Heart right ventricle (tissue), 16 donors: Measurements from ENCODE around the gene GPATCH1. TPM values are rescaled to one million over a fixed set of nuclear protein-coding genes. Genes with fewer than 3 reads are reported as not detected.
A peak's percentile ranks its signal among the peaks of the same experiment; 100 is the strongest.
"Not testable (repeated sequence)": the region's sequence is repeated elsewhere in the genome, so short reads cannot be mapped to it uniquely, and the experiment has no call there.

Experiments
- ATAC-seq, 8 donors: fragments of 200-7000 bp; cut with Tn5 transposase; one replicate each; pipeline ENCODE4 v1.9.1; 2020; ENCODE audit warnings: mild to moderate bottlenecking in 8 of 8, moderate library complexity in 8 of 8, moderate number of reproducible peaks in 1 of 8
- DNase-seq, 2 donors: peaks; one replicate each; pipeline ENCODE4 v3.0.0-alpha.2; 2020
- H3K27ac ChIP-seq, 10 donors: fragments of 200-600 bp; sonication (generic) in 2 of 10; one replicate each; pipeline versions ENCODE4 v1.5.0 to v1.8.0; 2020 to 2022; ENCODE audit warnings: mild to moderate bottlenecking in 3 of 10
- H3K27me3 ChIP-seq, 7 donors: fragments of 200-600 bp; one replicate each; pipeline ENCODE4 v1.8.0; 2021 to 2022; ENCODE audit warnings: mild to moderate bottlenecking in 2 of 7
- H3K36me3 ChIP-seq, 9 donors: fragments of 200-600 bp; sonication (generic) in 1 of 9; one replicate each; pipeline versions ENCODE4 v1.5.0 to v1.8.0; 2020 to 2022; ENCODE audit warnings: mild to moderate bottlenecking in 2 of 9
- H3K4me1 ChIP-seq, 9 donors: fragments of 200-600 bp; sonication (generic) in 1 of 9; one replicate each; pipeline versions ENCODE4 v1.5.0 to v1.8.0; 2020 to 2022; ENCODE audit warnings: mild to moderate bottlenecking in 4 of 9
- H3K4me3 ChIP-seq, 10 donors: fragments of 200-600 bp; sonication (generic) in 2 of 10; one replicate each; pipeline versions ENCODE4 v1.5.0 to v1.8.0; 2020 to 2022; ENCODE audit warnings: mild to moderate bottlenecking in 7 of 10, moderate library complexity in 2 of 10
- H3K9me3 ChIP-seq, 11 donors: fragments of 200-600 bp in 10 of 11; sonication (generic) in 2 of 11; one replicate each; pipeline versions ENCODE4 v1.5.0 to v1.8.0; 2013 to 2022; ENCODE audit warnings: mild to moderate bottlenecking in 2 of 11, control low read depth in 1 of 11, moderate library complexity in 1 of 11
- WGBS, 2 donors: extraction: QIAGEN DNeasy Blood & Tissue Kit; methylation state at CpG; one replicate each; pipeline ENCODE4 v1.1.7; 2013; ENCODE audit warnings: inconsistent platforms in 1 of 2; 5-methylcytosine and 5-hydroxymethylcytosine counted together
- intact Hi-C, 10 donors: fragments of 100-400 bp; cut with DNase I; formaldehyde crosslinking; loops; one replicate each; pipeline versions ENCODE4 v1.11.1 to v1.14.2; 2022
- polyA plus RNA-seq, 2 donors: library from polyadenylated mRNA; stranded (reverse); fragments of 200-250 nt; gene quantifications; one replicate each; pipeline ENCODE4 v1.2.3, GENCODE V29; 2013
- total RNA-seq, 10 donors: library from RNA; stranded (reverse); fragmentation: NEBNext Ultra II Directional in 3 of 10; extraction: Animal tissue kit (Norgen Biotek cat#: 25700) in 3 of 10; gene quantifications; one replicate each; pipeline versions ENCODE4 v1.2.1 to v1.2.4, GENCODE V29; 2021 to 2023
- TF ChIP-seq, protein P1 (sequence below), 9 donors: fragments of 200-600 bp; sonication (generic) in 2 of 9; IDR thresholded peaks; one replicate each; pipeline versions ENCODE4 v1.5.0 to v1.8.0; 2021 to 2022; ENCODE audit warnings: antibody characterized with exemption in 9 of 9, mild to moderate bottlenecking in 5 of 9, moderate library complexity in 1 of 9
- donor health status: Arrhythmogenic right ventricular cardiomyopathy.
- donor health status: ischemic (EF 13 %, LVEDD 7.1; RV severe dilation, severe dysfunction).
- donor health status: healthy with polysubstance abuse.
- donor health status: DM: no; HTN: yes; CAD: no.
- donor health status: DM: no; HTN: no; CAD: no.
- donor health status: ischemic (EF 25% LVEDD 6.9; RV normal size, moderate dysfunction).
- donor health status: ischemic (EF 25% LVEDD 5.7; RV mildly dilated, moderate dysfunction).
- donor health status: healthy.
- donor health status: DM: yes; HTN: yes; CAD: no.
- donor health status: Ischemic cardiomyopathy.
- donor health status: ischemic (EF 35%, LVEDD 5.7; RV mildly dilated, moderate dysfunction).
- donor health status: nonischemic (EF 11% LVEDD 7.7; RV severe dilation, severe dysfunction).
- donor health status: DM: yes; HTN: yes; CAD: no.
- donor health status: PGD.
- donor health status: ischemic (EF 29% LVEDD 5.4; RV normal size, mild dysfunction).
- donor health status: nonischemic (EF 23%, LVEDD 6.1; RV moderate dilation, normal function).

Gene GPATCH1
- total and polyA plus RNA-seq, 12 donors = 3.1 to 7.4 (median 5.1) TPM

DNA sequence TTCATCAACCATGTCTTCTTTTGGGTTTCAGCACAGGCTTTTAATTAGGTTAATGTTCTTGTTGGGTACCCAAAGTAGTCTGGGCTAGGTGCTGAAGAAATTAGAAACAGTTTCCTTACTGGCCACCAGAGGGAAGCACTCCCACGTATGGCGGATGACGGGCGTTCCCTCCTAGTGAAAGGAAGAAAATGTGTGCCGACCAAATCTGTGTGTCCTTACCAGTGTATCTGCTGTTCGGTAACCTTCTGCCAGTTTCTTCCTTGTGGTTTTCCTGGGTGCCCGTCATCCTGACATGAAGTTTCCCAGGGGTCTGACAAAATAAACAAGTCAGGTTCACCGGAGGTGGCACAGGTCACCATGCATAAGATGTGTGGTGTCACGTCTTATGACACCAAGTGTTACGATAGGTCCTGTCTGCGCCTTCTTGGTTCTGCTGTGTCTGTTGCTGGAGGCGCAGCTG lies 45.0 kb downstream of the GPATCH1 start:
- peak in 1 of 2 donors; percentile 32 for DNase-seq
- TF ChIP-seq, protein P1, sequence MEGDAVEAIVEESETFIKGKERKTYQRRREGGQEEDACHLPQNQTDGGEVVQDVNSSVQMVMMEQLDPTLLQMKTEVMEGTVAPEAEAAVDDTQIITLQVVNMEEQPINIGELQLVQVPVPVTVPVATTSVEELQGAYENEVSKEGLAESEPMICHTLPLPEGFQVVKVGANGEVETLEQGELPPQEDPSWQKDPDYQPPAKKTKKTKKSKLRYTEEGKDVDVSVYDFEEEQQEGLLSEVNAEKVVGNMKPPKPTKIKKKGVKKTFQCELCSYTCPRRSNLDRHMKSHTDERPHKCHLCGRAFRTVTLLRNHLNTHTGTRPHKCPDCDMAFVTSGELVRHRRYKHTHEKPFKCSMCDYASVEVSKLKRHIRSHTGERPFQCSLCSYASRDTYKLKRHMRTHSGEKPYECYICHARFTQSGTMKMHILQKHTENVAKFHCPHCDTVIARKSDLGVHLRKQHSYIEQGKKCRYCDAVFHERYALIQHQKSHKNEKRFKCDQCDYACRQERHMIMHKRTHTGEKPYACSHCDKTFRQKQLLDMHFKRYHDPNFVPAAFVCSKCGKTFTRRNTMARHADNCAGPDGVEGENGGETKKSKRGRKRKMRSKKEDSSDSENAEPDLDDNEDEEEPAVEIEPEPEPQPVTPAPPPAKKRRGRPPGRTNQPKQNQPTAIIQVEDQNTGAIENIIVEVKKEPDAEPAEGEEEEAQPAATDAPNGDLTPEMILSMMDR (IDR thresholded peaks at IDR 0.05) = peak; percentile 75 to 89 (median 83)
- H3K27me3 ChIP-seq = no peaks in the 10 kb centered on the region
- no peak overlapping the region for H3K27ac ChIP-seq
- 38 to 40% methylated on average over 12 of the region's 12 CpGs for WGBS, 2 donors
- no peaks in the 10 kb centered on the region for H3K9me3 ChIP-seq
- no peak overlapping the region for H3K4me3 ChIP-seq
- H3K4me1 ChIP-seq = peaks cover 0 to 7% (median 0%) of the 10 kb centered on the region in 9 donors
- peaks cover 0 to 98% (median 34%) of the 10 kb centered on the region in 9 donors for H3K36me3 ChIP-seq
- intact Hi-C loops = loop anchor here in 5 of 10 donors (5.0 to 10.0 kb wide), 4 partner anchors 56 to 151 kb away; partner anchors contain the start of genes CEP89 (in 2 of the 5) and FAAP24 (in 2 of the 5)
- peak in 6 of 8 donors; percentile 75 to 87 (median 81) for ATAC-seq

GRCh38 chr19:33126712-33127111 lies 45.7 kb downstream of the GPATCH1 start:
- ATAC-seq, H3K9me3 ChIP-seq, H3K27me3 ChIP-seq, H3K4me1 ChIP-seq, H3K4me3 ChIP-seq, H3K27ac ChIP-seq, DNase-seq: not testable (repeated sequence)
- 96% methylated on average over 8 of the region's 8 CpGs for WGBS, 2 donors
- intact Hi-C loops = loop anchor here in 5 of 10 donors (5.0 to 10.0 kb wide), 4 partner anchors 56 to 152 kb away; partner anchors contain the start of genes CEP89 (in 2 of the 5) and FAAP24 (in 2 of the 5)
- H3K36me3 ChIP-seq = peaks cover 0 to 97% (median 34%) of the 10 kb centered on the region in 9 donors

GRCh38 chr19:33129901-33130300 lies 48.9 kb downstream of the GPATCH1 start:
- 77 to 92% methylated on average over 6 of the region's 6 CpGs for WGBS, 2 donors
- intact Hi-C loops = loop anchor here in 5 of 10 donors (5.0 to 10.0 kb wide), 4 partner anchors 52 to 155 kb away; partner anchors contain the start of genes CEP89 (in 2 of the 5) and FAAP24 (in 2 of the 5)
- Histone ChIP-seq H3K27me3 (peaks cover 0 to 17% (median 7%) of the 10 kb centered on the region in 7 donors), H3K4me3 (no peak overlapping the region), H3K36me3 (peaks cover 0 to 66% (median 33%) of the 10 kb centered on the region in 9 donors), H3K9me3 (no peaks in the 10 kb centered on the region), H3K27ac (no peak overlapping the region), H3K4me1 (peaks cover 0 to 7% (median 0%) of the 10 kb centered on the region in 9 donors)
- TF ChIP-seq, protein P1 (IDR thresholded peaks at IDR 0.05) = no peak
- DNase-seq (no peak), ATAC-seq (no peak)

DNA sequence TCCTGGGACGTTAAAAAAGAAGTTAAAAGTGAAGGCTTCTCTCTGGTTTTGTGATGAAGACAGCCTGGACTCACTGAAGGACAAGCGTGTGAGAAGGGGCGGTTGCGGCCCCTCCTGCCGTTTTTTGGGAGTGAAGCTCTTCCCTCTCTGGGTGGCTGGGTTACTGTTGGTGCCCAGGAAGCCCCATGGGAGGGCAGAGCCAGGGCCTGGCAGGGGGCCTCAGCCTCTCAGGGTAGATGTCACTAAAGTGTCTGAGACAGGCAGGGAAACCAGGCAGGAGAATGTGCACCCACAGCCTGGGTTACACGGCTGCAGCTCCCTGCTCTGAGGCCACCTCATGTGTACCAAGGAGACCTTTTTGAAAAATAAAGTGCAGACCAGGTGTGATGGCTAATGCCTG lies 49.5 kb downstream of the GPATCH1 start:
- DNase-seq (no peak), ATAC-seq (no peak)
- WGBS, 2 donors = 89 to 95% methylated on average over 6 of the region's 6 CpGs
- TF ChIP-seq, protein P1 (IDR thresholded peaks at IDR 0.05) = no peak
- no peaks in the 10 kb centered on the region for H3K9me3 ChIP-seq
- H3K36me3 ChIP-seq = peaks cover 0 to 61% (median 28%) of the 10 kb centered on the region in 9 donors
- H3K27ac ChIP-seq = no peak overlapping the region
- no peak overlapping the region for H3K4me3 ChIP-seq
- peaks cover 0 to 7% (median 0%) of the 10 kb centered on the region in 9 donors for H3K4me1 ChIP-seq
- intact Hi-C loops = no loop called here
- peaks cover 0 to 22% (median 12%) of the 10 kb centered on the region in 7 donors for H3K27me3 ChIP-seq

DNA sequence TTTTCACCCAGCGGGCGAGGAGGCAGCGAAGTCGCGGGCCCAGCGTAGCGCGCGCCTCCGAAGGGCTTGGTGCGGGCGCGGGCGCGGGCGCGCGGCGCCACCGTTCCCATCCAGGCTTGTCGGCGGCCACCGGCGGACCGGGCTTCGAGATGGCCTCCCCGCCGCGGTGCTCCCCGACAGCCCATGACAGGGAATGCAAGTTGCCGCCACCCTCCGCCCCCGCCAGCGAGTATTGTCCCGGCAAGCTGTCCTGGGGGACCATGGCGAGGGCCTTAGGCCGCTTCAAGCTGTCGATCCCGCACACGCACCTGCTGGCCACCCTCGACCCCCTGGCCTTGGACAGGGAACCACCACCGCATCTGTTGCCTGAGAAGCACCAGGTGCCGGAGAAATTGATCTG lies 51.0 kb downstream of the GPATCH1 start, which contains the start of gene WDR88:
Gene WDR88, plus strand, starts transcription at position 94 of the 400 bp plus-strand sequence. Its CDS starts 56 bp downstream, at position 150.
- Histone ChIP-seq H3K4me3 (no peak within 1 kb of the TSS), H3K27ac (no peak within 1 kb of the TSS), H3K4me1 (no peaks in the 10 kb centered on the region), H3K27me3 (peaks cover 0 to 30% (median 24%) of the 10 kb centered on the region in 7 donors), H3K9me3 (no peaks in the 10 kb centered on the region), H3K36me3 (peaks cover 0 to 46% (median 16%) of the 10 kb centered on the region in 9 donors)
- TF ChIP-seq, protein P1 (IDR thresholded peaks at IDR 0.05) = no peak
- 83 to 88% methylated on average over 42 to 43 of the region's 43 CpGs for WGBS, 2 donors
- ATAC-seq (peak in 2 of 8 donors; percentile 22 to 23), DNase-seq (no peak)
- intact Hi-C loops = no loop called here
